ENCODE results near the gene TTN. TPM values are rescaled to one million over a fixed set of nuclear protein-coding genes. Genes with fewer than 3 reads are reported as not detected.

The TTN gene
- total RNA-seq, 1 experiment from 2014 or later = under 0.01 TPM

DNA sequence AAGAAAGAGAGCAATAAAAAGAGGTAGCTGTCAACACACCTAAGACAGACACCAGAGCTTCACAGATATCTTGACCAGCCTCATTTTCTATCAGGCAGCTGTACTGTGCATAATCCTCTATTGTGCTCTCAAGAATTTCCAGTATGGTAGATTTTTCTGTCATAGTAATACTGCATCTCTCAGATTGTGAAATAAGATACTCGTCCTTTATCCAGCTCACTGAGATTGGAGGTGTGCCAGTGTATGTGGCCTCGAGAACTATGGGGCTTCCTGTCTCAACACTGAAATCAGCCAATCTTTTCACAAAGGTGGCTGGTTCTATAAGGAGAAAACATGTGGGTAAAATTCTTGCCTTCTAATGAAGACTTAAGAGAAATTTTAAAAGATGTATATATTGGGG is 88.9 kb downstream of the TTN start:
- POLR2A ChIA-PET = no interaction called here
- TF ChIP-seq, protein P1, sequence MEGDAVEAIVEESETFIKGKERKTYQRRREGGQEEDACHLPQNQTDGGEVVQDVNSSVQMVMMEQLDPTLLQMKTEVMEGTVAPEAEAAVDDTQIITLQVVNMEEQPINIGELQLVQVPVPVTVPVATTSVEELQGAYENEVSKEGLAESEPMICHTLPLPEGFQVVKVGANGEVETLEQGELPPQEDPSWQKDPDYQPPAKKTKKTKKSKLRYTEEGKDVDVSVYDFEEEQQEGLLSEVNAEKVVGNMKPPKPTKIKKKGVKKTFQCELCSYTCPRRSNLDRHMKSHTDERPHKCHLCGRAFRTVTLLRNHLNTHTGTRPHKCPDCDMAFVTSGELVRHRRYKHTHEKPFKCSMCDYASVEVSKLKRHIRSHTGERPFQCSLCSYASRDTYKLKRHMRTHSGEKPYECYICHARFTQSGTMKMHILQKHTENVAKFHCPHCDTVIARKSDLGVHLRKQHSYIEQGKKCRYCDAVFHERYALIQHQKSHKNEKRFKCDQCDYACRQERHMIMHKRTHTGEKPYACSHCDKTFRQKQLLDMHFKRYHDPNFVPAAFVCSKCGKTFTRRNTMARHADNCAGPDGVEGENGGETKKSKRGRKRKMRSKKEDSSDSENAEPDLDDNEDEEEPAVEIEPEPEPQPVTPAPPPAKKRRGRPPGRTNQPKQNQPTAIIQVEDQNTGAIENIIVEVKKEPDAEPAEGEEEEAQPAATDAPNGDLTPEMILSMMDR (IDR thresholded peaks at IDR 0.05; ENCODE audit: unreplicated experiment) = no peak

DNA sequence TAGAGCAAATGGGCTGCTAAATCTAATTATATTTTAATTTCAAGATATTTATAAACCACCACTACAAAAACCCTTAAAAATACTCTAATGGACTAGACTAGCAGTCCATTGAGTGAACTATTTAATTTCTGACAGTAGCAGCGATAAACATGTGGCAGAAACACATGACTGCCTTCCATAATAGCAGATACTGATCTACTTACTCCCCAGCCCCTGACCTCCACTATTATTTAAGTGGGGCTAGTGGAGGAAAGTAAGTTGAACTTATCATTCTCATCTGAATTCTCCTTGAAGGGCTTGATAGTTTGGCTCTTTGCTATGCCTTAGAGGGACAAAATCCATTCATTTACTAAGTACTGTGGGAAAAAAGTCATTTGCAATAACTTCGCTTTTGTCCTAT is 90.8 kb downstream of the TTN start:
- POLR2A ChIA-PET = no interaction called here
- TF ChIP-seq, protein P1 (IDR thresholded peaks at IDR 0.05; ENCODE audit: unreplicated experiment) = no peak
- H3K36me3 Mint-ChIP-seq (ENCODE audit: insufficient read depth, unreplicated experiment) = no peaks in the 10 kb centered on the region
- DNase-seq (ENCODE audit: unreplicated experiment) = no peak
- H3K27me3 Mint-ChIP-seq (ENCODE audit: insufficient read depth, unreplicated experiment) = peaks cover 92% of the 10 kb centered on the region
- no peak overlapping the region for H3K4me3 Mint-ChIP-seq (ENCODE audit: unreplicated experiment)
- H3K4me1 Mint-ChIP-seq (ENCODE audit: insufficient read depth, unreplicated experiment) = no peaks in the 10 kb centered on the region
- no TSS peak for BruUV-seq (replicated peaks)
- H3K9me3 Mint-ChIP-seq (ENCODE audit: unreplicated experiment) = no peaks in the 10 kb centered on the region
- H3K27ac Mint-ChIP-seq (ENCODE audit: low read depth, unreplicated experiment) = no peak overlapping the region
- CTCF ChIA-PET = interaction anchor here (1.2 kb wide), 1 partner anchor 15 kb away, joined by 4 read pairs; no protein-coding TSS in a partner anchor
- intact Hi-C loops (cut with micrococcal nuclease) = no loop called here

More for the DNA sequence above, 88.9 kb downstream of the TTN start:
- CTCF ChIA-PET = interaction anchor here (0.9 kb wide), 1 partner anchor 77 kb away, joined by 3 read pairs; no protein-coding TSS in a partner anchor
- no peak overlapping the region for H3K27ac Mint-ChIP-seq (ENCODE audit: low read depth, unreplicated experiment)
- no peak overlapping the region for H3K4me3 Mint-ChIP-seq (ENCODE audit: unreplicated experiment)
- H3K36me3 Mint-ChIP-seq (ENCODE audit: insufficient read depth, unreplicated experiment) = no peaks in the 10 kb centered on the region
- intact Hi-C loops (cut with micrococcal nuclease) = no loop called here
- no peaks in the 10 kb centered on the region for H3K4me1 Mint-ChIP-seq (ENCODE audit: insufficient read depth, unreplicated experiment)
- peaks cover 96% of the 10 kb centered on the region for H3K27me3 Mint-ChIP-seq (ENCODE audit: insufficient read depth, unreplicated experiment)
- peak; percentile 25 for DNase-seq (ENCODE audit: unreplicated experiment)
- BruUV-seq (replicated peaks) = no TSS peak
- H3K9me3 Mint-ChIP-seq (ENCODE audit: unreplicated experiment) = no peaks in the 10 kb centered on the region

DNA sequence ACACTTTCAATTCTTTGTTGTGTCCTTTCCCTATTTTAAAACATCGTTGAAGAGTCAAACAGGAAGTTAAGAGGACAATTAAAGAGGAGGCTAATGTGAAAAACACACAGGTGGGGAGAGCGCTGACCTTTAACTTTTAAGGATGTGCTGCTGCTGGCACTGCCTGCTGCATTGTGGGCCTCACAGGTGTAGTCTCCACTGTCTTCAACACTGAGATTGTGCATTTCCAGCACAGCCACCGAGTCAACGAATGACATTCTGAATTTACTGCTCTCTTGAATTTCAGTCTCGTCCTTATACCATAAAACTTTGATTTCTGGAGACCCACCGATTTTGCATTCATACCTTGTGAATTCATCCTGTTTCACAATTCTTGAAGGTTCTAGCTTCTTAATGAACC is 91.9 kb downstream of the TTN start:
- Mint-ChIP-seq H3K36me3 (ENCODE audit: insufficient read depth, unreplicated experiment) (no peaks in the 10 kb centered on the region), H3K27ac (ENCODE audit: low read depth, unreplicated experiment) (no peak overlapping the region), H3K9me3 (ENCODE audit: unreplicated experiment) (no peaks in the 10 kb centered on the region), H3K27me3 (ENCODE audit: insufficient read depth, unreplicated experiment) (peaks cover 93% of the 10 kb centered on the region), H3K4me1 (ENCODE audit: insufficient read depth, unreplicated experiment) (no peaks in the 10 kb centered on the region), H3K4me3 (ENCODE audit: unreplicated experiment) (no peak overlapping the region)
- BruUV-seq (replicated peaks) = no TSS peak
- ChIA-PET POLR2A (no interaction called here), CTCF (interaction anchor here (1.2 kb wide), 1 partner anchor 14 kb away, joined by 4 read pairs; no protein-coding TSS in a partner anchor)
- intact Hi-C loops (cut with micrococcal nuclease) = no loop called here
- TF ChIP-seq, protein P1 (IDR thresholded peaks at IDR 0.05; ENCODE audit: unreplicated experiment) = no peak
- no peak for DNase-seq (ENCODE audit: unreplicated experiment)

DNA sequence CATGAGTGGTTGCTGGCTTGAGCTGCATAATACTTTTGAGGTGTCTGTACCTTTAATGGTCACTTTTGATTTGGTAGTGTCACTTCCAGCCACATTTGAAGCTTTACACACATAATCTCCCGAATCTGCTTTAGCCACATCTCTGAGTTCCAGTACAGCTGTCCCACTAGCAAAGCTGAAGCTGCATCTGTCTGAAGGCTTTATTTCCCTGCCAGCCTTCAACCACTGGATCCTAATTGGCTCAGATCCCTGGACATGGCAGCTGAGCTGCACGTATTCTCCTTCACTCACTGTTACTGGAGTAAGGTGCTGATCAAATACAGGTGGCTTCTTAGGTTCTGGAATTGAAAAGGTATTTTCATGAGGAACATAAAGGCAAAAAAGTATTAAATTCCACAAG is 99.7 kb downstream of the TTN start:
- Mint-ChIP-seq H3K4me1 (ENCODE audit: insufficient read depth, unreplicated experiment) (no peaks in the 10 kb centered on the region), H3K9me3 (ENCODE audit: unreplicated experiment) (no peaks in the 10 kb centered on the region), H3K36me3 (ENCODE audit: insufficient read depth, unreplicated experiment) (no peaks in the 10 kb centered on the region), H3K27me3 (ENCODE audit: insufficient read depth, unreplicated experiment) (peaks cover 78% of the 10 kb centered on the region), H3K27ac (ENCODE audit: low read depth, unreplicated experiment) (no peak overlapping the region), H3K4me3 (ENCODE audit: unreplicated experiment) (no peak overlapping the region)
- intact Hi-C loops (cut with micrococcal nuclease) = no loop called here
- no TSS peak for BruUV-seq (replicated peaks)
- CTCF ChIA-PET = interaction anchor here (0.7 kb wide), 1 partner anchor 412 kb away, joined by 3 read pairs; no protein-coding TSS in a partner anchor
- TF ChIP-seq, protein P1 (IDR thresholded peaks at IDR 0.05; ENCODE audit: unreplicated experiment) = no peak
- no peak for DNase-seq (ENCODE audit: unreplicated experiment)
- POLR2A ChIA-PET = interaction anchor here (1.0 kb wide), 1 partner anchor 13 kb away, joined by 3 read pairs; no protein-coding TSS in a partner anchor

All from MCF 10A (cell line).